Neural progenitor cell (in vitro differentiated cells): ENCODE results near the gene RBM14.

Source experiments
- EZH2 ChIP-seq: fragments of 200-600 bp; sonication (generic); IDR thresholded peaks from 2 replicates; pipeline ENCODE4 v1.6.1; 2017; ENCODE audit warnings: antibody characterized with exemption, mild to moderate bottlenecking, moderate library complexity
- EZH2phosphoT487 ChIP-seq: fragments of 200-600 bp; sonication (generic); IDR thresholded peaks from 2 replicates; pipeline ENCODE4 v1.6.1; 2017; ENCODE audit warnings: antibody characterized with exemption
- TF ChIP-seq, protein P1 (sequence below): fragments of 200-600 bp; sonication (generic); IDR thresholded peaks from 2 replicates; pipeline ENCODE4 v1.5.1; 2017; ENCODE audit warnings: antibody characterized with exemption, mild to moderate bottlenecking

DNA sequence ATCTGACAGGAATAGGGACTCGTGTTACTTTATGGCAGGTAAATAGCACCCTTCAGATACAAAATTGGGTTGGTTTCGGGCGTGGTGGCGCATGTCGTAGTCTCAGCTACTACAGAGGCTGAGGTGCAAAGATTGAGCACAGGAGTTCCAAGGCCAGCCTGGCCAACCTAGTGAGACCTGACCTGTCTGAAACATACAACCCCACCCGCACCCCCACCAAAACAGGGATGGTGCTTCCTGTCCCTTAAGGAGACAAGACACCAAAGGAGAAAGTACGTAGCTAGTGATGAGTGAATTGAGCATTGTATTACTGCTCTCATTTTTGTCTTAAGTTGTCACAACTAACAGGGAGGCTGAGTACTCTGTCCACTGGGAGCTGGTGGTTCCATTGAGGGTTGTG, 36.2 kb downstream of the RBM14 start:
- TF ChIP-seq, protein P1, sequence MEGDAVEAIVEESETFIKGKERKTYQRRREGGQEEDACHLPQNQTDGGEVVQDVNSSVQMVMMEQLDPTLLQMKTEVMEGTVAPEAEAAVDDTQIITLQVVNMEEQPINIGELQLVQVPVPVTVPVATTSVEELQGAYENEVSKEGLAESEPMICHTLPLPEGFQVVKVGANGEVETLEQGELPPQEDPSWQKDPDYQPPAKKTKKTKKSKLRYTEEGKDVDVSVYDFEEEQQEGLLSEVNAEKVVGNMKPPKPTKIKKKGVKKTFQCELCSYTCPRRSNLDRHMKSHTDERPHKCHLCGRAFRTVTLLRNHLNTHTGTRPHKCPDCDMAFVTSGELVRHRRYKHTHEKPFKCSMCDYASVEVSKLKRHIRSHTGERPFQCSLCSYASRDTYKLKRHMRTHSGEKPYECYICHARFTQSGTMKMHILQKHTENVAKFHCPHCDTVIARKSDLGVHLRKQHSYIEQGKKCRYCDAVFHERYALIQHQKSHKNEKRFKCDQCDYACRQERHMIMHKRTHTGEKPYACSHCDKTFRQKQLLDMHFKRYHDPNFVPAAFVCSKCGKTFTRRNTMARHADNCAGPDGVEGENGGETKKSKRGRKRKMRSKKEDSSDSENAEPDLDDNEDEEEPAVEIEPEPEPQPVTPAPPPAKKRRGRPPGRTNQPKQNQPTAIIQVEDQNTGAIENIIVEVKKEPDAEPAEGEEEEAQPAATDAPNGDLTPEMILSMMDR = no peak
- no peak for TF ChIP-seq EZH2
- TF ChIP-seq EZH2phosphoT487 = no peak
